IMR-90 (cell line): ENCODE results near the gene UCHL5. TPM values are rescaled to one million over a fixed set of nuclear protein-coding genes. Genes with fewer than 3 reads are reported as not detected.

ENCODE experiments used
- ATAC-seq: fragments of 200-7000 bp; cut with Tn5 transposase; 2 replicates; pipeline ENCODE4 v1.9.1; 2020; ENCODE audit warnings: low read depth, mild to moderate bottlenecking, moderate library complexity
- BruUV-seq: library from RNA; stranded (reverse); fragments of 400-500 nt; replicated peaks from 2 replicates; lab custom pipeline; 2021; lab: Mats Ljungman, UMichigan
- CTCF ChIA-PET: fragments of 300-600 bp; formaldehyde crosslinking; extraction: SDS; loops from one replicate; lab custom pipeline; 2021; ENCODE audit warnings: antibody characterized with exemption; lab: Yijun Ruan, JAX
- POLR2A ChIA-PET: fragments of 300-600 bp; sonication (Branson Sonifier 250); formaldehyde crosslinking; loops from one replicate; lab custom pipeline; 2022; ENCODE audit warnings: antibody characterized with exemption; ENCODE audit not compliant: unreplicated experiment; lab: Charles Lee
- DNase-seq: peaks from one replicate; pipeline ENCODE4 v3.0.0; 2013
- H2AFZ ChIP-seq: replicated peaks from 2 replicates; pipeline ENCODE3; 2013; ENCODE audit warnings: low read length, mild to moderate bottlenecking; ENCODE audit not compliant: poor library complexity
- H2AK5ac ChIP-seq: 2 replicates; pipeline ENCODE4 v1.6.1; 2013; ENCODE audit warnings: low read depth, low read length, inconsistent platforms
- H2AK9ac ChIP-seq: replicated peaks from 2 replicates; pipeline ENCODE3; 2013; ENCODE audit warnings: mild to moderate bottlenecking, low read depth, low read length, moderate library complexity; ENCODE audit not compliant: poor library complexity
- H2BK120ac ChIP-seq: 2 replicates; pipeline ENCODE4 v1.6.1; 2013; ENCODE audit warnings: low read depth, low read length, inconsistent platforms
- H2BK15ac ChIP-seq: 3 replicates; pipeline ENCODE4 v1.6.1; 2013; ENCODE audit warnings: low read depth, low read length, inconsistent platforms
- H2BK20ac ChIP-seq: 2 replicates; pipeline ENCODE4 v1.6.1; 2013; ENCODE audit warnings: low read depth, mild to moderate bottlenecking, inconsistent platforms, low read length, moderate library complexity
- H2BK5ac ChIP-seq: 2 replicates; pipeline ENCODE4 v1.6.1; 2013; ENCODE audit warnings: mild to moderate bottlenecking, low read depth, low read length, inconsistent platforms; ENCODE audit not compliant: poor library complexity, severe bottlenecking
- H3K14ac ChIP-seq: replicated peaks from 2 replicates; pipeline ENCODE4 v1.6.1; 2013; ENCODE audit warnings: low read depth, low read length, inconsistent platforms
- H3K18ac ChIP-seq: 2 replicates; pipeline ENCODE4 v1.6.1; 2013; ENCODE audit warnings: low read depth, low read length, control low read depth
- H3K23ac ChIP-seq: 2 replicates; pipeline ENCODE4 v1.6.1; 2013; ENCODE audit warnings: low read depth, low read length, inconsistent platforms
- H3K27ac ChIP-seq: 2 replicates; pipeline ENCODE4 v1.5.1; 2013; ENCODE audit warnings: mild to moderate bottlenecking, control low read depth, low read length; ENCODE audit not compliant: insufficient read depth
- H3K27me3 ChIP-seq: 2 replicates; pipeline ENCODE4 v1.6.1; 2013; ENCODE audit warnings: low read length; ENCODE audit not compliant: control insufficient read depth, insufficient read depth
- H3K36me3 ChIP-seq: 2 replicates; pipeline ENCODE4 v1.6.1; 2013; ENCODE audit warnings: low read length, mixed read lengths; ENCODE audit not compliant: control insufficient read depth, insufficient read depth
- H3K4ac ChIP-seq: 2 replicates; pipeline ENCODE4 v1.6.1; 2013; ENCODE audit warnings: low read depth, low read length, inconsistent platforms
- H3K4me1 ChIP-seq: 2 replicates; pipeline ENCODE4 v1.6.1; 2013; ENCODE audit warnings: low read length, mixed read lengths; ENCODE audit not compliant: control insufficient read depth, insufficient read depth
- H3K4me2 ChIP-seq: 2 replicates; pipeline ENCODE4 v1.6.1; 2013; ENCODE audit warnings: low read depth, mild to moderate bottlenecking, control low read depth, low read length, moderate library complexity
- H3K4me3 ChIP-seq: 2 replicates; pipeline ENCODE4 v1.5.1; 2013; ENCODE audit warnings: low read depth, mild to moderate bottlenecking, control low read depth, low read length, moderate library complexity; ENCODE audit not compliant: insufficient read depth
- H3K56ac ChIP-seq: 2 replicates; pipeline ENCODE4 v1.6.1; 2013; ENCODE audit warnings: low read length, inconsistent platforms; ENCODE audit not compliant: insufficient read depth; ENCODE audit errors: extremely low read depth
- H3K79me1 ChIP-seq, 2 experiments: 2 replicates each; pipeline ENCODE4 v1.6.1; 2013; ENCODE audit warnings: low read length in 2 of 2, inconsistent platforms in 1 of 2, low read depth in 1 of 2
- H3K9ac ChIP-seq: 2 replicates; pipeline ENCODE4 v1.6.1; 2013; ENCODE audit warnings: low read depth, low read length, control low read depth
- H3K9me1 ChIP-seq: 2 replicates; pipeline ENCODE4 v1.6.1; 2013; ENCODE audit warnings: low read length, inconsistent platforms; ENCODE audit not compliant: insufficient read depth
- H3K9me3 ChIP-seq: 2 replicates; pipeline ENCODE4 v1.6.1; 2013; ENCODE audit warnings: low read length; ENCODE audit not compliant: control insufficient read depth, insufficient read depth
- H4K20me1 ChIP-seq: 2 replicates; pipeline ENCODE4 v1.6.1; 2013; ENCODE audit warnings: low read length, inconsistent platforms; ENCODE audit not compliant: insufficient read depth
- H4K5ac ChIP-seq: 2 replicates; pipeline ENCODE4 v1.6.1; 2013; ENCODE audit warnings: mild to moderate bottlenecking, low read depth, low read length, control low read depth
- H4K8ac ChIP-seq, 2 experiments: 2 replicates each; pipeline ENCODE4 v1.6.1; 2013; ENCODE audit warnings: low read depth in 2 of 2, low read length in 2 of 2, control low read depth in 1 of 2, inconsistent platforms in 1 of 2
- H4K91ac ChIP-seq: 2 replicates; pipeline ENCODE4 v1.6.1; 2013; ENCODE audit warnings: low read depth, low read length, inconsistent platforms; ENCODE audit not compliant: insufficient read depth
- CHD1 ChIP-seq: IDR thresholded peaks from 2 replicates; pipeline ENCODE4 v1.6.1; 2012; ENCODE audit warnings: low read depth, low read length, improper control_type of control experiment
- CTCF ChIP-seq: conservative IDR thresholded peaks from 2 replicates; pipeline ENCODE4 v1.5.1; 2012; ENCODE audit warnings: mild to moderate bottlenecking, low read depth, low read length, improper control_type of control experiment
- MAZ ChIP-seq: IDR thresholded peaks from 2 replicates; pipeline ENCODE4 v1.6.1; 2012; ENCODE audit warnings: low read depth, mild to moderate bottlenecking, low read length, improper control_type of control experiment, moderate library complexity, borderline replicate concordance
- POLR2A ChIP-seq: IDR thresholded peaks from 2 replicates; pipeline ENCODE4 v1.6.1; 2012; ENCODE audit warnings: mild to moderate bottlenecking, low read depth, low read length
- RAD21 ChIP-seq: IDR thresholded peaks from 2 replicates; pipeline ENCODE4 v1.6.1; 2012; ENCODE audit warnings: low read length, improper control_type of control experiment
- SMC3 ChIP-seq: fragments of 150-350 bp; IDR thresholded peaks from 2 replicates; pipeline ENCODE4 v1.6.1; 2016; ENCODE audit warnings: low read depth, mild to moderate bottlenecking, antibody characterized with exemption, low read length, moderate library complexity
- WGBS, 2 experiments: methylation state at CpG; one replicate each; pipeline versions ENCODE4 v1.1.5 to v1.1.7; 2013; ENCODE audit warnings: missing lambda C conversion rate in 2 of 2; ENCODE audit not compliant: insufficient read length in 1 of 2; ENCODE audit errors: extremely low coverage in 2 of 2; 5-methylcytosine and 5-hydroxymethylcytosine counted together
- dilution Hi-C: fragments of 300-500 bp; cut with HindIII; formaldehyde crosslinking; loops from one replicate; pipeline ENCODE4 v1.14.3; 2018; ENCODE audit warnings: low sequenced_read_pairs; ENCODE audit not compliant: unreplicated experiment
- in situ Hi-C: fragments of 300-500 bp; cut with MboI; formaldehyde crosslinking; loops from 3 replicates; pipeline ENCODE4 v1.14.3; 2019; ENCODE audit warnings: low sequenced_read_pairs, inconsistent platforms, mixed read lengths
- intact Hi-C: fragments of 100-400 bp; cut with micrococcal nuclease; formaldehyde crosslinking; loops from 2 replicates; pipeline ENCODE4 v1.10.0; 2022
- polyA plus RNA-seq, 3 experiments: library from polyadenylated mRNA; depleted of rRNA; stranded (reverse); fragments of >200 nt; gene quantifications; 2 replicates each; pipeline ENCODE4 v1.2.3, GENCODE V29; 2012; ENCODE audit warnings: low replicate concordance in 1 of 3
- total RNA-seq: library from RNA; depleted of rRNA; stranded (reverse); fragments of >200 nt; gene quantifications from 2 replicates; pipeline ENCODE4 v1.2.3, GENCODE V29; 2012

UCHL5 gene
- total and polyA plus RNA-seq, 2 of the 4 experiments (the other 2 are of a cell fraction), result 12.9 to 18.4 TPM

- Histone ChIP-seq H3K27me3 (no peaks in the 10 kb centered on the region), H3K4me3 (no peak overlapping the region), H3K79me1 (peaks cover 7 to 13% of the 10 kb centered on the region in 2 experiments; a peak in 3 of 4 replicates), H3K14ac (no peak overlapping the region), H2BK5ac (no peak overlapping the region), H3K18ac (no peak overlapping the region), H3K4ac (no peak overlapping the region), H2BK120ac (no peak overlapping the region), H2AK5ac (no peak overlapping the region), H4K20me1 (no peaks in the 10 kb centered on the region), H2AK9ac (no peak overlapping the region), H3K9ac (no peak overlapping the region), H3K9me3 (no peaks in the 10 kb centered on the region), H3K23ac (no peak overlapping the region), H3K36me3 (peaks cover 8% of the 10 kb centered on the region), H2AFZ (no peak overlapping the region), H4K91ac (no peak overlapping the region), H3K4me1 (no peaks in the 10 kb centered on the region), H4K8ac (no peak overlapping the region), H3K4me2 (no peak overlapping the region), H2BK20ac (no peak overlapping the region), H3K9me1 (no peaks in the 10 kb centered on the region), H4K5ac (no peak overlapping the region), H2BK15ac (no peak overlapping the region), H3K56ac (no peak overlapping the region), H3K27ac (no peak overlapping the region)
- WGBS, 2 experiments, result no CpG with 5 or more reads among the region's 3 CpGs
- ATAC-seq (no peak), DNase-seq (no peak)
- no TSS peak for BruUV-seq
- ChIA-PET CTCF (no interaction called here), POLR2A (no interaction called here)
- dilution Hi-C loops (no loop called here), in situ Hi-C loops (no loop called here), intact Hi-C loops (no loop called here)
- TF ChIP-seq MAZ, result no peak
- no peak for TF ChIP-seq CHD1
- TF ChIP-seq CTCF, result no peak
- TF ChIP-seq RAD21, result no peak
- TF ChIP-seq POLR2A, result no peak
- no peak for TF ChIP-seq SMC3
Observed at GRCh38 chr1:193040011-193040410, 19.1 kb downstream of the UCHL5 start.
